ENCODE results near the gene SPO11.
A peak's percentile ranks its signal among the peaks of the same experiment; 100 is the strongest.
"Not testable (repeated sequence)": the region's sequence is repeated elsewhere in the genome, so short reads cannot be mapped to it uniquely, and the experiment has no call there.

The SPO11 gene

GRCh38 chr20:57342829-57343228, 13.2 kb downstream of the SPO11 start:
- no peak for ATAC-seq

DNA sequence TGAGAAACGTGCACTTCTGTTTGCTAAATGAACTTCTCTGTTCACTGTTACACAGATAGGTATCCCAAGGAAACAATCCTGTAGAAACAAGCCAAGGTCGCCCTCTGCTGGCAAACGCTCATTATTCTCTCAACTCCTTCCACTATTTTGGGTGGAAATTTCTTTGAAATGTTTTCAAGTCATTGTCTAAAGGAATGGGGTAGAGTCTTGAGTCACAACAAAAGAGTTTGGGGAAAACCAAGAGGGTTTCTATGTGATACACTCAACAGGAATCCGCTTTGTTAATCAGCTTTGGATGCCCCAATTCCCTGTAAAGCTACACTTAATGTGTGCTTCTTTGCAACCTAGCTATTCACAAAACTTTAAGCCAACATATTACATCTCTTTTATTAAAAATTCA, 16.9 kb downstream of the SPO11 start:
- peak in 1 of 2 donors; percentile 30 for ATAC-seq

DNA sequence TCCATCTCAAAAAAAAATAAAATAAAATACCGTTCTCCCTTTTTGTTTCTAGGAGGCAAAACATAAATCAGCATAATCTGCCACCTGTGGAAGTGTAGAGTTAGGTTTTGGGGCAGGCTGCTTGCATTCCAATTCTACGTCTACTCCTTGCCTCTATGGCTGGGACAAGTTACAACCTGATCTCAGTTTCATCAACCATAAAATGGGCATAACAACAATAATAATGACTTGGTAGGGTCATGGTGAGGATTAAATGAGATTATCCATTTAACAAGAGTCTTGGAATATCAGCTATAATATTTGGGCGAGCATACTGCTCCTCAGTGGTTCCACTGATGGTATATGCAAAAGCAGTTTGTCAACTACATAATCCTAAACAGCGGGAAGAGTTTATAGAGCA, 17.8 kb downstream of the SPO11 start:
- ATAC-seq = no peak

- not testable (repeated sequence) for ATAC-seq
Observed at GRCh38 chr20:57348200-57348921, 18.8 kb downstream of the SPO11 start.

- ATAC-seq = not testable (repeated sequence)
Observed at GRCh38 chr20:57348922-57349574, 19.4 kb downstream of the SPO11 start.

GRCh38 chr20:57350081-57350710, 20.6 kb downstream of the SPO11 start:
- no peak for ATAC-seq

DNA sequence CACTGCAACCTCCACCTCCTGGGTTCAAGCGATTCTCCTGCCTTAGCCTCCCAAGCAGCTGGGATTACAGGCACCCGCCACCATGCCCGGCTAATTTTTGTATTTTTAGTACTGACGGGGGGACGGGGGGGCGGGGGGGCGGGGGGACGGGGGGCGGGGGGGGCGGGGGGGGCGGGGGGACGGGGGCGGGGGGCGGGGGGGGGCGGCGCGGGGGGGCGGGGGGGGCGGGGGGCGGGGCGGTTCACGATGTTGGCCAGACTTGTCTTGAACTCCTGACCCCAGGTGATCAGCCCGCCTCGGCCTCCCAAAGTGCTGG, 21.1 kb downstream of the SPO11 start:
- not testable (repeated sequence) for ATAC-seq

DNA sequence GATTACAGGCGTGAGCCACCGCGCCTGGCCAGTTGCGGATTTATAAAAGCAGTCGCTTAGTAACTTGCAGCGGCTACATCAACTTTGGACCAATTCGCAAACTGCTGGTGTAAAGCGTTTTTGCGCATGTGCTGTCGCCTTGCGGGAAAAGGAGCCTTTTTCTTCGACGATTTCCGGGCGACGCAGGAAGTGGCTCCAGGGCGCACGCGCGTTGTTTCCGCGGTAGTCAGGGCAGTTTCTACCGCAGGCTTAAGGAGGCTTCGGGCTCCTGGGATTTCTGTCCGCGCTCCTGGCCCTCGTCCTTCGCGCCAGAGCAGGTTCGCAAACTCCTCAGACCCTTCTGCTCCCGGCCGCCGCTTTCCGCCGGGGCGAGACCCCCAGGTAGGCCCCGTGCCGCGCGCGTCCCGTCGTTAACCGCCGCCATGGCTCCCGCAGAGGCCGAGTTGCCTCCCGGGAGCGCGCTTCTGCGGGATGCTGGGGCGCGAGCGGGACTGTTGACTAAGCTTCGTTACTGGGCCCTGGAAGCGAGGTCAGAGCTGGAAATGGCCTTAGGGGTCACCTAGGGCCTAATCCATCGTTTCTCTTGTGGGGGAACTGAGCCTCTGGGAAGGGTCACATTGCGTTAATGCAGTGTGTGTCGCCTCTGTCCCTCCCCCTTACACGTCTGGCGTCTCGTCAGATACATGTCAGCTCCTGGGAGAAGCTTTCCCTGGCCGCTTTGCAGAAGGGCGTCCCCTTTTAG, 21.6 kb downstream of the SPO11 start, which contains the start of gene RAE1:
RAE1 (plus strand) TSS at position 214 of the 742 bp plus-strand sequence. CDS start 2,784 bp downstream, outside the sequence.
- peak; percentile 77 to 87 for ATAC-seq

- ATAC-seq = no peak
Observed at GRCh38 chr20:57352305-57352704, 22.7 kb downstream of the SPO11 start.

DNA sequence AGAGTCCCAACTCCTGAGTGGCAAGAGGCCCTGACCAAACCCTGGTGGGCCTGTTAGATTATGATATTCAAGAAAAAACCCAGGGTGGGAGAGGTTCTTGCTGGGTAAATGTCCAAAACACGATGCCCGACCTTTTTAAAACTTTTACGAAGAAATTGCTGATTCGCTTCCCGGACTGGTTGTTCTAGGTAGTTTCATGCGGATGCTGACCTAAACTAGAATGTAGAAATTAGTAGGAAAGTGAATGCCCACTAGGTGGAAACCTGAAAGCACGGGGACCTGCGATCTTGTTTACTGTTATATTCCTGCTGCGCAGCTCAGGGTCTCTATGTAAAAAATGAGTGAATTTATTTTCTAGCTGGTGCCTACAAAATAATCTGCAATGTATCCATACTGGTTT, 23.7 kb downstream of the SPO11 start:
- no peak for ATAC-seq

DNA sequence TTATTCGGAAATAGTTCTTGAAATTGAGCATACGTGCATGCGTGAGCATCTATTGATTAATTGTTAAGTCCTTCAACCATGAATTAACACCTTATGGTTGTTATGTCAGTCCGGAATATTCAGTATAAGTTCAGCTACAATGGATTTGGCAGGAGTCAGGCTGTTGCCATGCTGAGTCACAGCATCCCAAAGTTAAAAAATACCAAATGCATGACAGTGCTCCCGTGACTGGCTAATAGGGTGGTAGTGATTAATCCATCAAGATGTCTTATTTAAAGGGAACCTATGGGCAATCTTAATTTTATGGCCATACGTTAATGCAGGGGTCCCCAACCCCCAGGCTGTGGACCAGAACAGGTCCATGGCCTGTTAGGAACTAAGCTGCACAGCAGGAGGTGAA, 31.9 kb downstream of the SPO11 start:
- ATAC-seq = no peak

- ATAC-seq = no peak
Observed at GRCh38 chr20:57364451-57364850, 34.8 kb downstream of the SPO11 start.

- no peak for ATAC-seq
Observed at GRCh38 chr20:57369596-57369995, 40.0 kb downstream of the SPO11 start.

- no peak for ATAC-seq
Observed at GRCh38 chr20:57370316-57370715, 40.7 kb downstream of the SPO11 start.

DNA sequence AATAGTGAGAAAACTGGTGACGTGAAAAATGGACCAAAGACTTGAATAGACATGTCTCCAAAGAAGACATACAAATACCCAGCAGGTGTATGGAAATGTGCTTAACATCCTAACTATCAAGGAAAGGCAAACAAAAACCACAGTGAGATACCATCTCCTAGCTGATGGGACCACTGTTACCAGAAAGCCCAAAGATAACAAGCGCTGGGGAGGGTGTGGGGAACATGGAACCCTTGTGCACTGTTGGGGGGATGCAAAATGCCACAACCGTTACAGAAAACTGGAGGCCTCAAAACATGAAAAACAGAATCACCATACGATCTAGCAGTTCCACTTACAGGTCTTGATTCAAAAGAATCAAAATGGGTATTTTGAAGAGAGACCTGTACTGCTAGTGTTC, 41.8 kb downstream of the SPO11 start:
- no peak for ATAC-seq

DNA sequence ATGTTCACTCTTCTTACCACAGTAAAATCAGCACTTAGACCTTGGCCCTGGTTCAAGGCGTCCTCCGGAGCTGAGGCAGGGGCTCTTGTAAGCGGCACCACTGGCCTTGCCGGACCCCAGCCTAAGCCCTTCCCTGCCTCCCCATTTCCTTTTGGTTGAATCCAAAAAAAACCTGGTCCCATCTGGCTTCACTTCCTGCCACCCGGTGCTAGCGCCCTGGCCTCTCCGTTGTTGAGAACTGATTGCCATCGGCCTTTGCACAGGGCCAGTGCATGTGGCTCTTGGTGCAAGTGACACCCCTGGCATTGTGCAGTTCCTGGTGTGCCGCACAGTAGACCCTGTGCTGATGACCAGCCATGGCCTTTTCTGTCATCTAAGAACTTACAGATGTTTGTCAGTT, 42.6 kb downstream of the SPO11 start:
- ATAC-seq = no peak

DNA sequence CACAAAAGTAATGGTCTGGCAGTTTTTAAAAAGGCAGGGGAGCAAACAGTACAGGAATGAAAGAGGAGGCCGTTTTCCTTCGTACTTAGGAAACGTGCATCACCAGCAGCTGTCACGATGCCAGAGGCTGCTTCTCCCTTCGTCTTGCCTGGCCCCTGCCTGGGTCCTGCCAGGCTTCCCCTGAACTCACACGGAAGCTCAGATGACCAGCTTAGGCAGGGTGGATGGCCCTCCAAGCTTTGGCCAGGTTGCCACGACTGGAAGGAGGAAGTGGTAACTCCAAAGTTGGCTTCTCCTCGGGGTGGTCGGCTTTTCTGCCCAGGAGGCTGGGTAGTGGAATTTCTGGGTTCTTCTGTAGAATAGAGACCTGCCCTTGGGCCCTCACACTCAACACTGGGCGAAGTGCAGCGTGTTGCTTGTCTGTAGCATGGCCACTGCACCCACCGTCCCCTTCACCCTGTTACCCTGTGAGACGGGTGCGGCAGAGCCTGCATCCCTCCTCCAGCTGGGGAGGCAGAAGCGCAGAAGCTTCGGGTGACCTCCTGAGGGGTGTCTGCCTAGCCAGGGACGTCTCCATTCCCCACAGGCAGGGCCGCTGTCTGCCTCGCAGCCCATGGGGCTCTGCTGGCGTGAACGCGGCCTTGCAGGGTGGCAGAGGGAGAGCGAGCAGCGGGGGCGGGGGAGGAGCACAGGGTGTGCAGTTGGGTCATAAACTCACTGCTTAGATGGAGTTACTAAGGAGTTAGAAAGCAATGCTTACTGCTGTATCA, 43.2 kb downstream of the SPO11 start:
- peak in 1 of 2 donors; percentile 7 for ATAC-seq

GRCh38 chr20:57374343-57374930, 44.8 kb downstream of the SPO11 start:
- no peak for ATAC-seq

GRCh38 chr20:57374931-57375651, 45.5 kb downstream of the SPO11 start:
- no peak for ATAC-seq

DNA sequence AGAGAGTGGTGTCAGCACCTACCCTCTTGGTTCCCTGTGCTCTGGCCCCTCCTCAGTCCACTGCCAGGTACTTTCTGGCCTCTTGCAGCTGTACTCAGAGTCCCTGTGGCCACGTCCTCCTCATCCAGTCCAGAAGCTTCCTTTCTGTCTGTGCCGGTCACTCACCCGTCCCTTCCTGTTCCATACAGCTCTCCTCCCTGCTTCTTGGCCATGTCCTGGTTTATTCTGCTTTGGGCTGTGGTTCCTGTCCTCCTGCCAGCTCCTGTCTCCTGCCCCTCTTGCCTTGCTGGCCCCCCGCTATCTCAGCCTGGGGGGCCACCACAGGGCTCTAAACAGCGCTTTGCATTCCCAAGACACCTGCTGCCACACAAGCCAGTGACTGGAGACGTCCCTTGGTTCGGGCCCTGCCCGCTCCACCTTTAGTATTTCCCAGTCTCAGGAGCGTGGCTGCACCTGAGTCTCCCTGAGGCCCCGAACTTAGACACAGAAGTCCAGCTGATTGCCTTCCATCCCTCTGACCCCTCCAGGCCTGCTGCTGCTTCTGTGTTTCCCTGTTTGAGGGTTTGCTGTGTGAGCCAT, 46.1 kb downstream of the SPO11 start:
- no peak for ATAC-seq

DNA sequence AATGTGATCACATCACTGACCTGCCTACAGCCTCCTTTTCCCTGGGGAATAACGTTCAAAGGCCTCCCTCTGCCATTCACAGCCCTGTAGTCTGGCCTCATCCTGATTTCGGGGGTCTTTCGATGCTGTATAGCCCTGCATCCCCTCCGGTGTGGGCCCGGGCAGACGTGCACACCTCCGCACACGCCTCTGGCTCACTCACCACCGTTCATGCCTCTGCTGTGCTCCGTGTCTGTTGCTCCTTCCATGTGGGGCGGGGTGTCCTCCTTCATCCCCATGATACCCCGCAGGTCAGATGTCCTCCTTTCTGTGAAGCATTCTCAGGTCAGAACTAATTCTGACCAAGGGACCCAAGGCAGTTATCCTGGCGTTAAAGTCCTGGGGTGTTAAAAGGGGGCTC, 47.7 kb downstream of the SPO11 start:
- ATAC-seq = no peak

All from activated CD4-positive, CD25-positive, alpha-beta regulatory T cell treated with anti-CD3 and anti-CD28 coated beads, Interleukin-2, amount 50 U/mL, for 24 hours (primary cell).